ENCODE results near the gene CCR2.

DNA sequence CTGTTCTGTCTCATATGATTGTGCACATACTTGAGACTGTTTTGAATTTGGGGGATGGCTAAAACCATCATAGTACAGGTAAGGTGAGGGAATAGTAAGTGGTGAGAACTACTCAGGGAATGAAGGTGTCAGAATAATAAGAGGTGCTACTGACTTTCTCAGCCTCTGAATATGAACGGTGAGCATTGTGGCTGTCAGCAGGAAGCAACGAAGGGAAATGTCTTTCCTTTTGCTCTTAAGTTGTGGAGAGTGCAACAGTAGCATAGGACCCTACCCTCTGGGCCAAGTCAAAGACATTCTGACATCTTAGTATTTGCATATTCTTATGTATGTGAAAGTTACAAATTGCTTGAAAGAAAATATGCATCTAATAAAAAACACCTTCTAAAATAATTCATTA, 21.9 kb downstream of the CCR2 start:
- TF ChIP-seq, protein P1, sequence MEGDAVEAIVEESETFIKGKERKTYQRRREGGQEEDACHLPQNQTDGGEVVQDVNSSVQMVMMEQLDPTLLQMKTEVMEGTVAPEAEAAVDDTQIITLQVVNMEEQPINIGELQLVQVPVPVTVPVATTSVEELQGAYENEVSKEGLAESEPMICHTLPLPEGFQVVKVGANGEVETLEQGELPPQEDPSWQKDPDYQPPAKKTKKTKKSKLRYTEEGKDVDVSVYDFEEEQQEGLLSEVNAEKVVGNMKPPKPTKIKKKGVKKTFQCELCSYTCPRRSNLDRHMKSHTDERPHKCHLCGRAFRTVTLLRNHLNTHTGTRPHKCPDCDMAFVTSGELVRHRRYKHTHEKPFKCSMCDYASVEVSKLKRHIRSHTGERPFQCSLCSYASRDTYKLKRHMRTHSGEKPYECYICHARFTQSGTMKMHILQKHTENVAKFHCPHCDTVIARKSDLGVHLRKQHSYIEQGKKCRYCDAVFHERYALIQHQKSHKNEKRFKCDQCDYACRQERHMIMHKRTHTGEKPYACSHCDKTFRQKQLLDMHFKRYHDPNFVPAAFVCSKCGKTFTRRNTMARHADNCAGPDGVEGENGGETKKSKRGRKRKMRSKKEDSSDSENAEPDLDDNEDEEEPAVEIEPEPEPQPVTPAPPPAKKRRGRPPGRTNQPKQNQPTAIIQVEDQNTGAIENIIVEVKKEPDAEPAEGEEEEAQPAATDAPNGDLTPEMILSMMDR (conservative IDR thresholded peaks at IDR 0.05) = no peak
- TF ChIP-seq EZH2 (IDR thresholded peaks at IDR 0.05; ENCODE audit: low read depth) = no peak
